CD14-positive monocyte (primary cell): ENCODE measurements around the gene PPIF. TPM values are rescaled to one million over a fixed set of nuclear protein-coding genes. Genes with fewer than 3 reads are reported as not detected.

ENCODE experiments used
- DNase-seq, 3 donors: peaks; one replicate each; pipeline ENCODE4 v3.0.0-alpha.2; 2011 to 2022
- H2AFZ ChIP-seq: 2 replicates; pipeline ENCODE4 v1.6.0; 2012; ENCODE audit warnings: mild to moderate bottlenecking, low read depth, low read length, inconsistent platforms; ENCODE audit not compliant: insufficient read depth, poor library complexity, severe bottlenecking
- H3K27ac ChIP-seq, 2 donors: 1 replicate in 1 of 2; 2 replicates in 1 of 2; pipeline ENCODE4 v1.5.1; 2012 to 2013; ENCODE audit warnings: low read length in 2 of 2, control low read depth in 1 of 2, inconsistent platforms in 1 of 2, low read depth in 1 of 2, mild to moderate bottlenecking in 1 of 2
- H3K27me3 ChIP-seq, 2 donors: one replicate each; pipeline versions ENCODE4 v1.6.0 to v1.6.1; 2011 to 2013; ENCODE audit warnings: low read length in 2 of 2; ENCODE audit not compliant: control insufficient read depth in 2 of 2, insufficient read depth in 2 of 2
- H3K36me3 ChIP-seq, 2 donors: replicated peaks in 1 of 2; 1 replicate in 1 of 2; 2 replicates in 1 of 2; pipeline versions ENCODE4 v1.5.1 to v1.6.1; 2012 to 2013; ENCODE audit warnings: low read length in 2 of 2, control low read depth in 1 of 2, inconsistent platforms in 1 of 2, mild to moderate bottlenecking in 1 of 2; ENCODE audit not compliant: insufficient read depth in 2 of 2, control insufficient read depth in 1 of 2
- H3K4me1 ChIP-seq, 2 donors: 1 replicate in 1 of 2; 2 replicates in 1 of 2; pipeline versions ENCODE4 v1.5.1 to v1.6.1; 2012 to 2013; ENCODE audit warnings: low read length in 2 of 2, control low read depth in 1 of 2, inconsistent platforms in 1 of 2, mild to moderate bottlenecking in 1 of 2, moderate library complexity in 1 of 2; ENCODE audit not compliant: insufficient read depth in 2 of 2, control insufficient read depth in 1 of 2
- H3K4me2 ChIP-seq: replicated peaks from 2 replicates; pipeline ENCODE3; 2012; ENCODE audit warnings: low read length, moderate library complexity, mild to moderate bottlenecking; ENCODE audit not compliant: poor library complexity, severe bottlenecking; ENCODE audit errors: extremely low read depth
- H3K4me3 ChIP-seq, 3 experiments: fragments of 200-600 bp in 1 of 3; sonication (generic) in 1 of 3; replicated peaks in 1 of 3; 1 replicate in 2 of 3; 2 replicates in 1 of 3; pipeline ENCODE4 v1.5.1; 2011 to 2013; ENCODE audit warnings: low read length in 3 of 3, mild to moderate bottlenecking in 3 of 3, control low read depth in 2 of 3, low read depth in 2 of 3, inconsistent platforms in 1 of 3, moderate library complexity in 1 of 3
- H3K79me2 ChIP-seq: 2 replicates; pipeline ENCODE4 v1.6.0; 2012; ENCODE audit warnings: mild to moderate bottlenecking, control low read depth, inconsistent platforms, low read length, moderate library complexity; ENCODE audit not compliant: insufficient read depth
- H3K9ac ChIP-seq: 2 replicates; pipeline ENCODE4 v1.6.0; 2017; ENCODE audit warnings: low read length, mild to moderate bottlenecking; ENCODE audit not compliant: insufficient read depth, poor library complexity, severe bottlenecking
- H3K9me3 ChIP-seq, 2 donors: replicated peaks in 1 of 2; 1 replicate in 1 of 2; 2 replicates in 1 of 2; pipeline versions ENCODE4 v1.5.1 to v1.6.1; 2012 to 2013; ENCODE audit warnings: low read length in 2 of 2, control low read depth in 1 of 2; ENCODE audit not compliant: control insufficient read depth in 1 of 2, insufficient read depth in 1 of 2
- H4K20me1 ChIP-seq: 2 replicates; pipeline ENCODE4 v1.6.0; 2012; ENCODE audit warnings: mild to moderate bottlenecking, low read length, control low read depth, moderate library complexity; ENCODE audit not compliant: insufficient read depth
- H3K27ac Mint-ChIP-seq, 7 donors: one replicate each; pipeline ENCODE4 v1.8.0; 2020; ENCODE audit warnings: mild to moderate bottlenecking in 7 of 7, mixed read lengths in 7 of 7, moderate library complexity in 6 of 7, inconsistent platforms in 2 of 7
- H3K27me3 Mint-ChIP-seq, 3 donors: one replicate each; pipeline ENCODE4 v1.8.0; 2021 to 2022; ENCODE audit warnings: low read depth in 3 of 3, mild to moderate bottlenecking in 3 of 3, mixed read lengths in 3 of 3, moderate library complexity in 3 of 3, inconsistent platforms in 1 of 3
- H3K36me3 Mint-ChIP-seq, 2 donors: one replicate each; pipeline ENCODE4 v1.8.0; 2020; ENCODE audit warnings: mixed read lengths in 2 of 2, inconsistent platforms in 1 of 2, mild to moderate bottlenecking in 1 of 2
- H3K4me1 Mint-ChIP-seq: one replicate; pipeline ENCODE4 v1.8.0; 2020; ENCODE audit warnings: mild to moderate bottlenecking, mixed read lengths
- H3K4me3 Mint-ChIP-seq, 2 donors: one replicate each; pipeline ENCODE4 v1.8.0; 2020; ENCODE audit warnings: mild to moderate bottlenecking in 2 of 2, mixed read lengths in 2 of 2, moderate library complexity in 1 of 2
- H3K9me3 Mint-ChIP-seq, 7 donors: one replicate each; pipeline ENCODE4 v1.8.0; 2020 to 2022; ENCODE audit warnings: mixed read lengths in 7 of 7, mild to moderate bottlenecking in 6 of 7, moderate library complexity in 6 of 7, inconsistent platforms in 2 of 7
- CTCF ChIP-seq: fragments of 200-600 bp; IDR thresholded peaks from one replicate; pipeline ENCODE4 v1.8.0; 2022; ENCODE audit warnings: antibody characterized with exemption, mild to moderate bottlenecking
- WGBS: methylation state at CpG from one replicate; pipeline ENCODE4 v1.1.5; 2013; ENCODE audit warnings: missing lambda C conversion rate; ENCODE audit not compliant: insufficient coverage; 5-methylcytosine and 5-hydroxymethylcytosine counted together
- intact Hi-C, 2 donors: fragments of 100-400 bp; cut with micrococcal nuclease; formaldehyde crosslinking; loops; one replicate each; pipeline versions ENCODE4 v1.15.0 to v1.15.1; 2023
- polyA plus RNA-seq, 3 donors: library from polyadenylated mRNA; depleted of rRNA in 1 of 3; unstranded in 2 of 3; stranded (reverse) in 1 of 3; fragments of 300-500 nt in 2 of 3; fragments of >200 nt in 1 of 3; fragmentation: Illumina TruSeq in 2 of 3; gene quantifications; 1 replicate in 2 of 3; 2 replicates in 1 of 3; pipeline ENCODE4 v1.2.3, GENCODE V29; 2012 to 2021

PPIF gene
- polyA plus RNA-seq, 3 donors = 36.6 to 1,064 (median 52.3) TPM

- Histone ChIP-seq H3K9me3 (no peaks in the 10 kb centered on the region), H3K4me1 (peaks cover 39 to 47% of the 10 kb centered on the region in 2 donors), H2AFZ (no peak overlapping the region), H3K9ac (no peak overlapping the region), H3K27ac (no peak overlapping the region), H3K79me2 (no peaks in the 10 kb centered on the region), H3K4me3 (no peak overlapping the region), H3K4me2 (no peak overlapping the region), H4K20me1 (no peaks in the 10 kb centered on the region), H3K36me3 (no peaks in the 10 kb centered on the region), H3K27me3 (peaks cover 0 to 7% of the 10 kb centered on the region in 2 donors)
- Mint-ChIP-seq H3K4me1 (peaks cover 40% of the 10 kb centered on the region), H3K4me3 (no peak overlapping the region), H3K27me3 (peaks cover 7 to 18% (median 9%) of the 10 kb centered on the region in 3 donors), H3K36me3 (peaks cover 3 to 5% of the 10 kb centered on the region in 2 donors), H3K27ac (no peak overlapping the region), H3K9me3 (no peaks in the 10 kb centered on the region)
- 93% methylated on average over 3 of the region's 3 CpGs for WGBS
- no peak for DNase-seq
- no peak for TF ChIP-seq CTCF
- intact Hi-C loops = no loop called here
Observed at GRCh38 chr10:79326361-79327089, 20.7 kb upstream of the PPIF start.

- 95% methylated on average over 8 of the region's 8 CpGs for WGBS
- Mint-ChIP-seq H3K4me3 (peak overlapping the region in 1 of 2 donors; percentile 27), H3K27ac (no peak overlapping the region), H3K4me1 (peaks cover 40% of the 10 kb centered on the region), H3K27me3 (peaks cover 7 to 18% (median 9%) of the 10 kb centered on the region in 3 donors), H3K36me3 (peaks cover 3 to 5% of the 10 kb centered on the region in 2 donors), H3K9me3 (no peaks in the 10 kb centered on the region)
- H3K36me3 ChIP-seq = no peaks in the 10 kb centered on the region
- no peaks in the 10 kb centered on the region for H3K9me3 ChIP-seq
- no peak overlapping the region for H3K4me3 ChIP-seq
- no peaks in the 10 kb centered on the region for H3K79me2 ChIP-seq
- H2AFZ ChIP-seq = no peak overlapping the region
- no peaks in the 10 kb centered on the region for H4K20me1 ChIP-seq
- intact Hi-C loops = no loop called here
- TF ChIP-seq CTCF = no peak
- no peak overlapping the region for H3K9ac ChIP-seq
- peaks cover 39 to 46% of the 10 kb centered on the region in 2 donors for H3K4me1 ChIP-seq
- H3K4me2 ChIP-seq = no peak overlapping the region
- H3K27me3 ChIP-seq = peaks cover 0 to 7% of the 10 kb centered on the region in 2 donors
- no peak for DNase-seq
- no peak overlapping the region for H3K27ac ChIP-seq
Observed at GRCh38 chr10:79327090-79327457, 20.2 kb upstream of the PPIF start.
